GM19468 (cell line): ENCODE measurements around the gene MIPEP.
"Not testable (repeated sequence)": the region's sequence is repeated elsewhere in the genome, so short reads cannot be mapped to it uniquely, and the experiment has no call there.

ENCODE experiments used
- ATAC-seq: cut with Tn5 transposase; IDR thresholded peaks from one replicate; pipeline ENCODE4 v1.9.1; 2021; ENCODE audit warnings: mild to moderate bottlenecking, moderate library complexity, moderate number of reproducible peaks; ENCODE audit not compliant: unreplicated experiment; ENCODE audit errors: extremely low read depth

MIPEP gene

DNA sequence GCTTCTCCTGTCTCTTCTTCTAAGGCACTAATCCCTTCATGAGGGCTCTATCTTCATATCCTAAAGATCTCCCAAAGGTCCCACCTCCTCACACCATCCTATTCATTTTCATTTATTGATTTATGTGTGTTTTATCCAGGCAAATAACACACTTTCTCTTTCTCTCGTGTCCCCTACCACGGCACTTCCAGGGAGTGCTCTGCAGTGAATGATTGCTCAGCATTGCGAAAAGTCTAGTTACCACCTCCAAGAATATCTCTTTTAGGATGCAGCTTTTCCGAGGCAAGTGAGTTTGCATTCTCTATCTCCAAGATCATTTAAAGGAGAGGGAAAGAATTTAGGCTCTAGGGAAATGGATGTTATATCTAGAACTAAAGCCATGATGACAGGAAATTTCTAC lies 101.7 kb downstream of the MIPEP start:
- ATAC-seq = no peak

DNA sequence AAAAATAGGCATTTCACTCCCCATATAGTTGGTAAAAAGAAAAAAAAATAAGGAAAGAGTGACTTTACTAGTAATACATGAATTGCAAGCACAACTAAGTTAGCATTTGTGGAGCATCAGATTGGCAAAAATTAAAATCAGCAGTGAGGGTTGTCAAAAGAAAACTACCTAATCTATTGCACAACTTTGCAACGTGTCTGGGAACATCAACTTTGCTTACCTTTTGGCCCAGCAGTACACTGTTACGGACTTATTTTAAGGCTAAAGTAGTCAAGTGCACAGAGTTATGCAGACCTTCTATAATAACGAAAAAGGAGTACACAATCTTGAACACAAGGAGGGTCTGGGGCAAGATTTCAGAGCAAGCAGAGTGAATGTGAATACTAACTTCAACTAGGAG lies 102.6 kb downstream of the MIPEP start:
- no peak for ATAC-seq

GRCh38 chr13:23778879-23779278 lies 110.3 kb downstream of the MIPEP start:
- ATAC-seq = no peak

DNA sequence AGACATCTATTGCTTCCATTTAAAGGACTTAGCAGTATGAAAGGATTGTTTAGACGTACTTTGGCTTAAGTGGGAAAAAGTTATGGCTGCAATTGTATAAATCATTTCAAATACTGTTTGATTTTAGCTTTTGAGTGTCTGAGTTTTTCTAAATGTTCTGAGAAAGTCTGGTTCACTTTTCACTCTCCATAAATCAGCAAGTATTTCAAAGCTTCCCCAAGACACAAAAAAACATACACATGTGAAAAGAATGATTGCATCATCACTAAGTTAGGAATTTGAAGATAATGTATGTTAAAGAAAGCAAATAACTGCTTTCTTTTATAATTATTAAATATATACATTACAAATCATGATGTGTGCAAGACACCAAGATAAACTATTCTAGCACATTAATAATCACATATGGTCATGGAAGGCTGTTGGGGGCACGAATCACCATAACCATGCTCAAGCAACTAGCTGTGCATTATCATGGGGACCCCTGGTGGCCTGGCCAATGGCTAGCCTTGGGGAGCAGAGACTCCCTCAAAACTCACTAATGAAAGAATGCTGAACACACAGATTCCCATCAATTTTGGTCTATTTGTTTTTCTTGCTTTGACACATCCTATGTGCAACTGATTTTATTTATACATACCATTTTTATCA lies 111.1 kb downstream of the MIPEP start:
- ATAC-seq = no peak

- ATAC-seq = no peak
Observed at GRCh38 chr13:23777575-23777870, 111.7 kb downstream of the MIPEP start.

GRCh38 chr13:23776698-23777574 lies 112.3 kb downstream of the MIPEP start:
- peak; percentile 90 for ATAC-seq

GRCh38 chr13:23772717-23773116 lies 116.5 kb downstream of the MIPEP start:
- ATAC-seq = no peak

GRCh38 chr13:23771956-23772355 lies 117.2 kb downstream of the MIPEP start:
- no peak for ATAC-seq

DNA sequence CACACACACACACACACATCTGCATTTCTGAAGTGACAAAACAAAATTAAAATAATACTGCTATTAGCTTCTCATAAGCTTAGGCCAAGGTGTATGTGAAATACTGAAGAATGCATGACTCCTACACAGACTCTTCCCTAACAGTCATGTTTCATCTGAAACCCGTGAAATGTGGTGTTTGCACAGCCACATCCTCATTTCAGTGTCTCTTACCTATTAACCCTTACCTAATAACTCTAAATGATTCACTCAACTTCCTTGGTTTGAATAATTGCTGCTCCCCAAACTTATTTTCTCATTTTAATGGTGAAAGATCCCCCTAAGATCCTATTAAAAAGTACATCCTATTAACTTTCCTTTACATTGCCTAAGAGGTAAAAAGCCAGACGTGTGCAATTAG lies 117.6 kb downstream of the MIPEP start:
- peak; percentile 73 for ATAC-seq

- ATAC-seq = no peak
Observed at GRCh38 chr13:23770973-23771372, 118.2 kb downstream of the MIPEP start.

DNA sequence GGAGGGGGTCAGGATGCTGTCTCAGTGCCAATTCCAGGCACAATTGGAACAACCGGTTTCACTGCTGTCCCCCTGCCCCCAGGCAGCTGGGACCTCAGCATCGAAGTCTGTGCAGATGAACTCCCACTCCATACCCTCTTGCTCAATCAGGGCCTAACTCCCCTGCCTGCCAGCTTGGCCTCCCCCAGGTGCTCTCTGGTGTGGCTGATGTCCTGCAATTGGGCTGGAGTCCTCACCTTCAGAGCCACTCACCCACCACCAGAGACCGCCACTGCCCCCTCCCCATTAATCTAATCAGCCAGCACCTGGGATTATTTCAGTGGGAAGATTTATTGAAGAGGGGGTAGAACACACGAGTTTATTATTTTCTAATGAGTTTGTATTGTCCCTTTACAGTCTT lies 118.8 kb downstream of the MIPEP start:
- ATAC-seq = no peak

GRCh38 chr13:23769401-23769800 lies 119.8 kb downstream of the MIPEP start:
- no peak for ATAC-seq

- no peak for ATAC-seq
Observed at GRCh38 chr13:23767838-23768237, 121.4 kb downstream of the MIPEP start.

DNA sequence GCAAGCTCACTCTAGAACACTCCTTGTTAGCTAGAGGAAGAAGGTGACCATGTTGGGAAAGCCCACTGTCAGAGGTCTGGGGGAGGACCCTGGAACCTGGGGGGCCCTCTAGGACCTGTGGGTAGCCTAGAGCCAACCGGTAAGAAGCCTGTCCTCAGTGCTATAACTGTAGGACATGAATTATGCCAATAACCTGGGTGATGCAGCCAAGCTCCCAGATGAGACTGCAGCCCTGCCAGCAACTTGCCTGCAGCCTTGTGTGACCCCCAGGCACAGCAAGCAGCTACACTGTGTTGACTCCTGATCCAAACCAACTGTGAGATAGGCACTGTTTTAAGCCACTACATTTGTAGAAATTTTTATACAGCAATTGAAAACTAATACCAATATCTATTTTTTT lies 122.3 kb downstream of the MIPEP start:
- no peak for ATAC-seq

DNA sequence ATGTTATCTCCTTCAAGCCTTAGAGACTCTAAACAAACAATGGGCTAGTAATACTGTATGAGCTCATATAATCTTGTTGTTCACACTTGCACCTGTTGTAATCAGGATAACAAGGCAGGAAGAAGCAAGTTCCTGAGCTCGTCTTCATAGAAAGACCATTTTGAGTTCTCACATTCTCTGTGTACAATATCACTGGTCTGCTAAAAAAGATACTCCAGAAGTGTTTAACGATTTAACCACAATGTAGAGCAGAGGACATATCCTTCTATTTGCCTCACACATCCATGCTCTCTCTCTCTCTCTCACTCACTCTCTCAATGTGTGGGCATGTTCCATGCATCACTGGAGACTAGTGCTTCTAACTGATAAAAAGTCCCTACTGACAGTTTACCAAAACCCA lies 122.9 kb downstream of the MIPEP start:
- ATAC-seq = no peak

GRCh38 chr13:23765531-23765930 lies 123.7 kb downstream of the MIPEP start:
- ATAC-seq = no peak

DNA sequence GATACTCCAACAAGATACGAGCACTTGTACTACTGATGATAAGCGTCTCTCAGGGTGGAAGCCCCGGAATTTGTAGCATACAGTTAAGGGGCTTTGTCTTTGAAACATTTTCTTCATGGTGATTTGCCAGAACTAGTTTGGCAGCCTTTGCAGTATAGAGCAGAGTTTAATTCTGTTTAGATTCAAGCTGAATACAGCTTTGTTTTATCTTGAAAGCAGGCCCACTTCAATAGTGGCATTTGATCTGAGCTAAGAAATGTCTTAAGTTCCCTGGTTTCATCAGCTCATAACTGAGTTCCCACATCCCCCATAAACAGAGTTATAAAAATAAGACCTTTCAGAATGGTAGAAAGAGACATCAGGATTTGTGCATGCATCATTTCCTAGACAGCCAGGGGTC lies 125.9 kb downstream of the MIPEP start:
- ATAC-seq = no peak

GRCh38 chr13:23761760-23762159 lies 127.4 kb downstream of the MIPEP start:
- not testable (repeated sequence) for ATAC-seq

- ATAC-seq = no peak
Observed at GRCh38 chr13:23760000-23760399, 129.2 kb downstream of the MIPEP start.

GRCh38 chr13:23758798-23759527 lies 130.2 kb downstream of the MIPEP start:
- ATAC-seq = no peak

DNA sequence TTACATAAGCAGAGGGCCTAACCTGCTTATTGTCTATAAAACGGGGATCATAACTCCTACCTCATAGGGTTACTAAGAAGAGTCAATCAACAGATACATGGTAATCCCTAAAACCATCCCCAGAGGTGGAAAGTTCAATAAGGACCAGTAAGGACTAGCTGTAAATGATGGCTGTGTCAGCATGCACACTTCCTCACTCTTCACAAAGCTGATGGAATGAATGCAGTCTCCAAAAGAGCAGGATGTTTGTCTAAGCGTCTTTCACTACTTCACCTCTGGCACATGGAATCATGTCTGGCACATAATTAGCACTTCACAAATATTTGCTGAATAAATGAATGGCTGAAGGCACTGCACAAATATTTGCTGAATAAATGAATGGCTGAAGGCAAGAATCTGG lies 134.2 kb downstream of the MIPEP start:
- no peak for ATAC-seq
